CD14-positive monocyte (primary cell): ENCODE measurements around the gene PNLIPRP2. TPM values are rescaled to one million over a fixed set of nuclear protein-coding genes. Genes with fewer than 3 reads are reported as not detected.

Source experiments
- DNase-seq, 3 donors: peaks; one replicate each; pipeline ENCODE4 v3.0.0-alpha.2; 2011 to 2022
- H2AFZ ChIP-seq: 2 replicates; pipeline ENCODE4 v1.6.0; 2012; ENCODE audit warnings: mild to moderate bottlenecking, low read depth, low read length, inconsistent platforms; ENCODE audit not compliant: insufficient read depth, poor library complexity, severe bottlenecking
- H3K27ac ChIP-seq, 2 donors: 1 replicate in 1 of 2; 2 replicates in 1 of 2; pipeline ENCODE4 v1.5.1; 2012 to 2013; ENCODE audit warnings: low read length in 2 of 2, control low read depth in 1 of 2, inconsistent platforms in 1 of 2, low read depth in 1 of 2, mild to moderate bottlenecking in 1 of 2
- H3K27me3 ChIP-seq, 2 donors: one replicate each; pipeline versions ENCODE4 v1.6.0 to v1.6.1; 2011 to 2013; ENCODE audit warnings: low read length in 2 of 2; ENCODE audit not compliant: control insufficient read depth in 2 of 2, insufficient read depth in 2 of 2
- H3K36me3 ChIP-seq, 2 donors: replicated peaks in 1 of 2; 1 replicate in 1 of 2; 2 replicates in 1 of 2; pipeline versions ENCODE4 v1.5.1 to v1.6.1; 2012 to 2013; ENCODE audit warnings: low read length in 2 of 2, control low read depth in 1 of 2, inconsistent platforms in 1 of 2, mild to moderate bottlenecking in 1 of 2; ENCODE audit not compliant: insufficient read depth in 2 of 2, control insufficient read depth in 1 of 2
- H3K4me1 ChIP-seq, 2 donors: 1 replicate in 1 of 2; 2 replicates in 1 of 2; pipeline versions ENCODE4 v1.5.1 to v1.6.1; 2012 to 2013; ENCODE audit warnings: low read length in 2 of 2, control low read depth in 1 of 2, inconsistent platforms in 1 of 2, mild to moderate bottlenecking in 1 of 2, moderate library complexity in 1 of 2; ENCODE audit not compliant: insufficient read depth in 2 of 2, control insufficient read depth in 1 of 2
- H3K4me2 ChIP-seq: replicated peaks from 2 replicates; pipeline ENCODE3; 2012; ENCODE audit warnings: low read length, moderate library complexity, mild to moderate bottlenecking; ENCODE audit not compliant: poor library complexity, severe bottlenecking; ENCODE audit errors: extremely low read depth
- H3K4me3 ChIP-seq, 3 experiments: fragments of 200-600 bp in 1 of 3; sonication (generic) in 1 of 3; replicated peaks in 1 of 3; 1 replicate in 2 of 3; 2 replicates in 1 of 3; pipeline ENCODE4 v1.5.1; 2011 to 2013; ENCODE audit warnings: low read length in 3 of 3, mild to moderate bottlenecking in 3 of 3, control low read depth in 2 of 3, low read depth in 2 of 3, inconsistent platforms in 1 of 3, moderate library complexity in 1 of 3
- H3K79me2 ChIP-seq: 2 replicates; pipeline ENCODE4 v1.6.0; 2012; ENCODE audit warnings: mild to moderate bottlenecking, control low read depth, inconsistent platforms, low read length, moderate library complexity; ENCODE audit not compliant: insufficient read depth
- H3K9ac ChIP-seq: 2 replicates; pipeline ENCODE4 v1.6.0; 2017; ENCODE audit warnings: low read length, mild to moderate bottlenecking; ENCODE audit not compliant: insufficient read depth, poor library complexity, severe bottlenecking
- H3K9me3 ChIP-seq, 2 donors: replicated peaks in 1 of 2; 1 replicate in 1 of 2; 2 replicates in 1 of 2; pipeline versions ENCODE4 v1.5.1 to v1.6.1; 2012 to 2013; ENCODE audit warnings: low read length in 2 of 2, control low read depth in 1 of 2; ENCODE audit not compliant: control insufficient read depth in 1 of 2, insufficient read depth in 1 of 2
- H4K20me1 ChIP-seq: 2 replicates; pipeline ENCODE4 v1.6.0; 2012; ENCODE audit warnings: mild to moderate bottlenecking, low read length, control low read depth, moderate library complexity; ENCODE audit not compliant: insufficient read depth
- H3K27ac Mint-ChIP-seq, 7 donors: one replicate each; pipeline ENCODE4 v1.8.0; 2020; ENCODE audit warnings: mild to moderate bottlenecking in 7 of 7, mixed read lengths in 7 of 7, moderate library complexity in 6 of 7, inconsistent platforms in 2 of 7
- H3K27me3 Mint-ChIP-seq, 3 donors: one replicate each; pipeline ENCODE4 v1.8.0; 2021 to 2022; ENCODE audit warnings: low read depth in 3 of 3, mild to moderate bottlenecking in 3 of 3, mixed read lengths in 3 of 3, moderate library complexity in 3 of 3, inconsistent platforms in 1 of 3
- H3K36me3 Mint-ChIP-seq, 2 donors: one replicate each; pipeline ENCODE4 v1.8.0; 2020; ENCODE audit warnings: mixed read lengths in 2 of 2, inconsistent platforms in 1 of 2, mild to moderate bottlenecking in 1 of 2
- H3K4me1 Mint-ChIP-seq: one replicate; pipeline ENCODE4 v1.8.0; 2020; ENCODE audit warnings: mild to moderate bottlenecking, mixed read lengths
- H3K4me3 Mint-ChIP-seq, 2 donors: one replicate each; pipeline ENCODE4 v1.8.0; 2020; ENCODE audit warnings: mild to moderate bottlenecking in 2 of 2, mixed read lengths in 2 of 2, moderate library complexity in 1 of 2
- H3K9me3 Mint-ChIP-seq, 7 donors: one replicate each; pipeline ENCODE4 v1.8.0; 2020 to 2022; ENCODE audit warnings: mixed read lengths in 7 of 7, mild to moderate bottlenecking in 6 of 7, moderate library complexity in 6 of 7, inconsistent platforms in 2 of 7
- WGBS: methylation state at CpG from one replicate; pipeline ENCODE4 v1.1.5; 2013; ENCODE audit warnings: missing lambda C conversion rate; ENCODE audit not compliant: insufficient coverage; 5-methylcytosine and 5-hydroxymethylcytosine counted together
- intact Hi-C, 2 donors: fragments of 100-400 bp; cut with micrococcal nuclease; formaldehyde crosslinking; loops; one replicate each; pipeline versions ENCODE4 v1.15.0 to v1.15.1; 2023
- polyA plus RNA-seq, 3 donors: library from polyadenylated mRNA; depleted of rRNA in 1 of 3; unstranded in 2 of 3; stranded (reverse) in 1 of 3; fragments of 300-500 nt in 2 of 3; fragments of >200 nt in 1 of 3; fragmentation: Illumina TruSeq in 2 of 3; gene quantifications; 1 replicate in 2 of 3; 2 replicates in 1 of 3; pipeline ENCODE4 v1.2.3, GENCODE V29; 2012 to 2021
- TF ChIP-seq, protein P1 (sequence below): fragments of 200-600 bp; IDR thresholded peaks from one replicate; pipeline ENCODE4 v1.8.0; 2022; ENCODE audit warnings: antibody characterized with exemption, mild to moderate bottlenecking

PNLIPRP2 gene
- polyA plus RNA-seq, 3 donors: not detected

DNA sequence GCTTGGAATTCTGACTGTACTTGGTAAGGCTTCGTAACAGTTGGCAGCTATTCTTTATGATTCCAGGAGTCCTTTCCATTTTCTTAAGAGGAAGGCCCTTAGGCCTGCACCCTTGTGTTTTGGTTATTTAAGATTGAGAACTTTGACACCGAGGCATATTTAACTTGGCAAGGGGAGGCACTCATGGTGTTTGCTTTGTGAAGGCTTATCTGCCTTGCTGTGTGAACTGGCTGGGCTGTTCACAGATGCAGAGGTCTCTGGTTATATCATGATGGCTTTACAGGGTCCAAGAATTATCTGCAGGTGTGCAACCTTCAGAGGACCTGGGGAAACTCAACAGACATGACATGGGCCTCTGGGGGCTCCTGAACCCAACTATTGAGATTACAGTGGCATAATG, 30.8 kb upstream of the PNLIPRP2 start:
- no peak overlapping the region for H3K27ac ChIP-seq
- no peak overlapping the region for H3K9ac ChIP-seq
- Mint-ChIP-seq H3K4me3 (no peak overlapping the region), H3K36me3 (no peaks in the 10 kb centered on the region), H3K27me3 (peaks cover 0 to 5% (median 0%) of the 10 kb centered on the region in 3 donors), H3K9me3 (peaks cover 0 to 3% (median 2%) of the 10 kb centered on the region in 7 donors), H3K27ac (no peak overlapping the region), H3K4me1 (no peaks in the 10 kb centered on the region)
- no peak for DNase-seq
- intact Hi-C loops: no loop called here
- no peak overlapping the region for H3K4me3 ChIP-seq
- H3K36me3 ChIP-seq: no peaks in the 10 kb centered on the region
- H3K27me3 ChIP-seq: no peaks in the 10 kb centered on the region
- TF ChIP-seq, protein P1, sequence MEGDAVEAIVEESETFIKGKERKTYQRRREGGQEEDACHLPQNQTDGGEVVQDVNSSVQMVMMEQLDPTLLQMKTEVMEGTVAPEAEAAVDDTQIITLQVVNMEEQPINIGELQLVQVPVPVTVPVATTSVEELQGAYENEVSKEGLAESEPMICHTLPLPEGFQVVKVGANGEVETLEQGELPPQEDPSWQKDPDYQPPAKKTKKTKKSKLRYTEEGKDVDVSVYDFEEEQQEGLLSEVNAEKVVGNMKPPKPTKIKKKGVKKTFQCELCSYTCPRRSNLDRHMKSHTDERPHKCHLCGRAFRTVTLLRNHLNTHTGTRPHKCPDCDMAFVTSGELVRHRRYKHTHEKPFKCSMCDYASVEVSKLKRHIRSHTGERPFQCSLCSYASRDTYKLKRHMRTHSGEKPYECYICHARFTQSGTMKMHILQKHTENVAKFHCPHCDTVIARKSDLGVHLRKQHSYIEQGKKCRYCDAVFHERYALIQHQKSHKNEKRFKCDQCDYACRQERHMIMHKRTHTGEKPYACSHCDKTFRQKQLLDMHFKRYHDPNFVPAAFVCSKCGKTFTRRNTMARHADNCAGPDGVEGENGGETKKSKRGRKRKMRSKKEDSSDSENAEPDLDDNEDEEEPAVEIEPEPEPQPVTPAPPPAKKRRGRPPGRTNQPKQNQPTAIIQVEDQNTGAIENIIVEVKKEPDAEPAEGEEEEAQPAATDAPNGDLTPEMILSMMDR: no peak
- H3K4me1 ChIP-seq: no peaks in the 10 kb centered on the region
- H4K20me1 ChIP-seq: no peaks in the 10 kb centered on the region
- H3K9me3 ChIP-seq: no peaks in the 10 kb centered on the region
- H3K4me2 ChIP-seq: no peak overlapping the region
- H2AFZ ChIP-seq: no peak overlapping the region
- WGBS: 93% methylated on average over 2 of the region's 2 CpGs
- no peaks in the 10 kb centered on the region for H3K79me2 ChIP-seq

DNA sequence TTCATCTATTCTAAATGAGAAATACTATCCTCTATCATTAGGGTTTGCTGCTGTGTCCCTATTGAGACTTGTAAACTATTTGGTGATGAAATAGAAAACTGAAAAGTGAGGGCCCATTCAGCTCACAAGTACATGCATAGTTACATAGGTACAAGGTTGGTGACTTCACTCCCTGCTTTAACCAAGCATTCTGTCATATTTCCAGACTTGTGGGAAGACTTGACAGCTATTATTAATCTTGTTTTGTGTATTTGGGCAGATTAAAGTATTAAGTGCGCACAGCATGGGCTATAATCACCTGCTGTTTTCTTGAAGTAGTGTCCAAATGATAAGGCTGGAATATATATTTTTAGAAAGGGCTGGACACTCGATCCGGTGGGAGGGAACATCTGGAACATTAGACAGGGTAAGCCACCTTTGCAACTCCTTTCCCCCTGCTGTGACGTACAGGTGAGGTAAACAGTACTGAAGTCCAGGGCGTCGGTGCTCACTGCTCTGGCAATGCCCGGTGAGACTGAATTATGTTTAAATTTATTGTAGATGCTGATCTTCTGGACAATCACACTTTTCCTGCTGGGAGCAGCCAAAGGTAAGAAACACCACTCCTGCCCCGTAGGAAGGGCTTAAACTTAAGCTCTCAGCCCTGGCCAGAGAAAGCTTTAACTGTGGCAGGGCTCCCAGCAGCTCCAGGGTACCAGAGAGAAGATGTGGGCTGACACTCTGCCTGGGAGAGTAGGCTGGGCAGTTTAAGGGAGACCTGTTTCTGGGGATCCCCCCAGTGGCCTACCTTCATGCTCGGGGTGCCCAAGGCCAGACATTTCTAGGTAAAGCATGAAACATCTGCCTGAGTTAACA, 29.9 kb upstream of the PNLIPRP2 start, which contains the start of gene PNLIPRP1:
Gene PNLIPRP1 (plus strand): TSS at position 370 of the 855 bp plus-strand sequence. CDS start 171 bp downstream, at position 541.
- Histone ChIP-seq H3K4me3 (no peak within 1 kb of the TSS), H3K9ac (no peak within 1 kb of the TSS)

More for the DNA sequence above, 29.9 kb upstream of the PNLIPRP2 start, which contains the start of gene PNLIPRP1:
- 85% methylated on average over 2 of the region's 9 CpGs for WGBS
- Histone ChIP-seq H3K27ac (no peak within 1 kb of the TSS), H3K9me3 (no peaks in the 10 kb centered on the region), H4K20me1 (no peaks in the 10 kb centered on the region), H3K4me1 (no peaks in the 10 kb centered on the region), H3K79me2 (no peaks in the 10 kb centered on the region), H3K27me3 (no peaks in the 10 kb centered on the region), H3K4me2 (no peak within 1 kb of the TSS), H2AFZ (no peak within 1 kb of the TSS), H3K36me3 (no peaks in the 10 kb centered on the region)
- no peak within 1 kb of the TSS for H3K4me3 Mint-ChIP-seq
- no peaks in the 10 kb centered on the region for H3K4me1 Mint-ChIP-seq
- peak within 1 kb of the TSS in 1 of 7 donors; percentile 54 for H3K27ac Mint-ChIP-seq
- intact Hi-C loops: no loop called here
- peaks cover 0 to 3% (median 1%) of the 10 kb centered on the region in 7 donors for H3K9me3 Mint-ChIP-seq
- peaks cover 0 to 5% (median 2%) of the 10 kb centered on the region in 3 donors for H3K27me3 Mint-ChIP-seq
- no peak for DNase-seq
- H3K36me3 Mint-ChIP-seq: no peaks in the 10 kb centered on the region
- TF ChIP-seq, protein P1: no peak
